ENCODE measurements around the gene GRID2IP.

Gene GRID2IP

GRCh38 chr7:6507906-6508305, 43.4 kb downstream of the GRID2IP start:
- no peak for TF ChIP-seq CTCF (IDR thresholded peaks at IDR 0.05)

DNA sequence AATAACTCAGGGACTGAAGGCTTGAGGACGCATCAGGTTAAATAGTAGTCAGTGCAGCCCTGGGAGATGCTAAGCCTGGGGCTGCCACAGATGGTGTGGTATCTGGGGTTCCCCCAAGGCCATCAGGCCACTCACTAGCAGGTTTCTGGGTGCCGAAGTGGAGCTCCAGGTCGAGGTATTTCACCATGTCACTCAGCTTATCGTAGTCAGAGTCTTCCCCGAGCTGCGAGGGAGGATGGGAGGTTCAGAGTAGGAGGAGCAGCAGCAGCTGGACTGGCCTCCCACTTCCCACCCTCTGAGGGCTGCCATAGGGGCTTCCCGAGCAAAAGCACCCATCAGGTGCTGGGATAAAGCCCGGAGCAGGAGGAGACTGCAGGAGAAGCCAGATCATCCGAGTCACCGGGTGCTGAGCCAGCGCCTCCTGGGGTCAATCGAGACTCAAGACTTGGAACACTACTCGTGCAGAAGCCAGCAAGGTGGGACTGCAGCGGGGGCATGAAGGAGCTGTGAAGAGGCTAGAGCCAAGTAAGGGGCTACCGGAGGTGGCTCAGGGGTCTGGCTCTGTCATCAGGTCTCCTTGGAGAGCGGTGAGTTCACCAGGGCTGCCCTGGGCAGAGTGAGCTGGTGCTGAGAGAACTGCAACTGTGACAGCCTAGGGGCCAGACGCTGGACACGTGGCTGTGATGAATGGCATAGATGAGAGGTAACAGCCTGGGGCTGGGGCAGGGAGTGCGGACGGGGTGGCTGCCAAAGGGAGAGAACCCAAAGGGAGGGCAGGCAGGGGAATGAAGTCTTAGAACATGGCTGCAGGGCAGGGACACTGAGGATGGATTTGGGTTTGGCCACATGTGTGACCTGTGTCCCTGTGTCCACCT, 45.3 kb downstream of the GRID2IP start:
- no peak for TF ChIP-seq CTCF (IDR thresholded peaks at IDR 0.05)

DNA sequence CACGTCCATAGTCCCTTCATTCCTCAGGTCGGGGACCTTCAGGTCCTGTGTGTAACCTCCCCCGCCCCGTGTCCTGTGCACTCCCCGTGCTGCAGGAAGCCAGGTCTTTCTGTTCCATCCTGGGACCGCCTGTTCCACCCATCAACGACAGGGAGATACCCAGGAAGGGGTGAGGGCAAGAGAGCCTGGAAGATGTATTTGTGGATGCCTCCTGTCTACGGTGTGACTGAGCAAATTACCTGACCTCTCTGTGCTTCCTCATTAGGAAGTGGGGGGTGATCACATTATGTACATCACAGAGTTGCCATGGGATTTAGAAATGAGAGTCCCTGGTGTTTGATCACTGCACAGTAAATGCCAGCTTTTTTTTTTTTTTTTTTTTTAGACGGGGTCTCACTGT, 46.3 kb downstream of the GRID2IP start:
- no peak for TF ChIP-seq CTCF (IDR thresholded peaks at IDR 0.05)

DNA sequence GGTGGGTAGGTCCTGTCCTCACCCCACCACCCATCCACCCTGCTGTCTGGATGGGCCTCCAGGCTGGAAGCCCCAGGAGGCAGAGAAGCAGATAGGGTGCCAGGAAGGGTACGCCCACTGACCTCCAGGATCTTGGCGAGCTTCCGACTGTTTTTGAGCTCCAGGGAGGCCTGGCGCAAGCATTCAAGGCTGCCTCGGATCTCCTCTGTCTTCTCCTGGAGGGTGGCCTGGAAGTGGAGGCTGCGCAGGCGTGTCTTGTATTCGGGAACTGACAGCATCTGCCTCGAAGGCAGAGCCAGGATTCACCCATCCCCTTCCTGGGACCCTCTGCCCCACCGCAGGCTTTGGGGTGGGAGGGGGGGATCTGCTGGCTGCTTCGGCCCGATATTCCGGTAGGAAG, 48.4 kb downstream of the GRID2IP start:
- no peak for TF ChIP-seq CTCF (IDR thresholded peaks at IDR 0.05)

- TF ChIP-seq CTCF (IDR thresholded peaks at IDR 0.05): no peak
Observed at GRCh38 chr7:6501586-6502564, 49.4 kb downstream of the GRID2IP start.

- TF ChIP-seq CTCF (IDR thresholded peaks at IDR 0.05): no peak
Observed at GRCh38 chr7:6500691-6501090, 50.6 kb downstream of the GRID2IP start.

- TF ChIP-seq CTCF (IDR thresholded peaks at IDR 0.05): no peak
Observed at GRCh38 chr7:6497994-6498393, 53.3 kb downstream of the GRID2IP start.
